ENCODE data around the gene MAPKAP1. TPM values are rescaled to one million over a fixed set of nuclear protein-coding genes. Genes with fewer than 3 reads are reported as not detected.

The MAPKAP1 gene
- total RNA-seq, 2 experiments from 2014 or later, result 66.2 to 78.8 TPM

GRCh38 chr9:125559894-125560293 is 147.1 kb downstream of the MAPKAP1 start:
- no peak for DNase-seq (ENCODE audit: low spot score)
- Histone ChIP-seq H3K9me2 (ENCODE audit: insufficient read depth, low read length) (no peaks in the 10 kb centered on the region), H3K79me2 (ENCODE audit: insufficient read depth, low read depth, low read length) (no peaks in the 10 kb centered on the region), H3K4me2 (ENCODE audit: low read length) (no peak overlapping the region), H4K20me1 (ENCODE audit: insufficient read depth, low read length) (no peaks in the 10 kb centered on the region), H3K36me3 (ENCODE audit: insufficient read depth, low read length) (peaks cover 15% of the 10 kb centered on the region; the same call in 1 of the 2 replicates), H3K9me3 (ENCODE audit: low read length) (no peaks in the 10 kb centered on the region), H2AFZ (ENCODE audit: low read length) (no peak overlapping the region), H3K27ac (ENCODE audit: low read depth, low read length, poor library complexity, severe bottlenecking) (no peak overlapping the region), H3K4me1 (ENCODE audit: insufficient read depth, low read length, poor library complexity, severe bottlenecking) (peaks cover 9% of the 10 kb centered on the region), H3K4me3 (ENCODE audit: low read depth, low read length, poor library complexity, severe bottlenecking) (no peak overlapping the region)
- CTCF ChIA-PET (ENCODE audit: unreplicated experiment), result no interaction called here
- POLR2A ChIA-PET, result no interaction called here
- no peak for TF ChIP-seq CTCF (conservative IDR thresholded peaks at IDR 0.05; ENCODE audit: low read length)
- TF ChIP-seq EZH2phosphoT487 (IDR thresholded peaks at IDR 0.05; ENCODE audit: borderline replicate concordance, low read depth, low read length), result no peak
- intact Hi-C loops (cut with micrococcal nuclease; ENCODE audit: unreplicated experiment), result loop anchor here (2.0 to 10.0 kb wide), 3 partner anchors 72 to 665 kb away; no protein-coding TSS in a partner anchor
- no TSS peak for BruUV-seq (replicated peaks)

- Histone ChIP-seq H2AFZ (ENCODE audit: low read length) (no peak overlapping the region), H3K9me2 (ENCODE audit: insufficient read depth, low read length) (no peaks in the 10 kb centered on the region), H3K9me3 (ENCODE audit: low read length) (no peaks in the 10 kb centered on the region), H4K20me1 (ENCODE audit: insufficient read depth, low read length) (no peaks in the 10 kb centered on the region), H3K27ac (ENCODE audit: low read depth, low read length, poor library complexity, severe bottlenecking) (no peak overlapping the region), H3K4me2 (ENCODE audit: low read length) (no peak overlapping the region), H3K36me3 (ENCODE audit: insufficient read depth, low read length) (peaks cover 15% of the 10 kb centered on the region; the same call in 1 of the 2 replicates), H3K4me1 (ENCODE audit: insufficient read depth, low read length, poor library complexity, severe bottlenecking) (peaks cover 9% of the 10 kb centered on the region), H3K79me2 (ENCODE audit: insufficient read depth, low read depth, low read length) (no peaks in the 10 kb centered on the region), H3K4me3 (ENCODE audit: low read depth, low read length, poor library complexity, severe bottlenecking) (no peak overlapping the region)
- DNase-seq (ENCODE audit: low spot score), result no peak
- ChIA-PET CTCF (ENCODE audit: unreplicated experiment) (no interaction called here), POLR2A (no interaction called here)
- intact Hi-C loops (cut with micrococcal nuclease; ENCODE audit: unreplicated experiment), result loop anchor here (2.0 to 10.0 kb wide), 3 partner anchors 73 to 666 kb away; no protein-coding TSS in a partner anchor
- no peak for TF ChIP-seq EZH2phosphoT487 (IDR thresholded peaks at IDR 0.05; ENCODE audit: borderline replicate concordance, low read depth, low read length)
- no peak for TF ChIP-seq CTCF (conservative IDR thresholded peaks at IDR 0.05; ENCODE audit: low read length)
- no TSS peak for BruUV-seq (replicated peaks)
These were observed 147.8 kb downstream of the MAPKAP1 start for GRCh38 chr9:125559194-125559593.

GRCh38 chr9:125558453-125559092 is 148.4 kb downstream of the MAPKAP1 start:
- Histone ChIP-seq H4K20me1 (ENCODE audit: insufficient read depth, low read length) (no peaks in the 10 kb centered on the region), H3K27ac (ENCODE audit: low read depth, low read length, poor library complexity, severe bottlenecking) (no peak overlapping the region), H3K9me2 (ENCODE audit: insufficient read depth, low read length) (no peaks in the 10 kb centered on the region), H3K4me1 (ENCODE audit: insufficient read depth, low read length, poor library complexity, severe bottlenecking) (peaks cover 9% of the 10 kb centered on the region), H3K36me3 (ENCODE audit: insufficient read depth, low read length) (peaks cover 15% of the 10 kb centered on the region; the same call in 1 of the 2 replicates), H3K4me2 (ENCODE audit: low read length) (no peak overlapping the region), H2AFZ (ENCODE audit: low read length) (no peak overlapping the region), H3K9me3 (ENCODE audit: low read length) (no peaks in the 10 kb centered on the region), H3K4me3 (ENCODE audit: low read depth, low read length, poor library complexity, severe bottlenecking) (no peak overlapping the region), H3K79me2 (ENCODE audit: insufficient read depth, low read depth, low read length) (no peaks in the 10 kb centered on the region)
- intact Hi-C loops (cut with micrococcal nuclease; ENCODE audit: unreplicated experiment), result loop anchor here (2.0 to 10.0 kb wide), 3 partner anchors 74 to 666 kb away; no protein-coding TSS in a partner anchor
- TF ChIP-seq EZH2phosphoT487 (IDR thresholded peaks at IDR 0.05; ENCODE audit: borderline replicate concordance, low read depth, low read length) (no peak), CTCF (conservative IDR thresholded peaks at IDR 0.05; ENCODE audit: low read length) (peak; percentile 95)
- DNase-seq (ENCODE audit: low spot score), result peak; percentile 72
- ChIA-PET POLR2A (no interaction called here), CTCF (ENCODE audit: unreplicated experiment) (no interaction called here)
- BruUV-seq (replicated peaks), result no TSS peak
